Measurements from ENCODE around the gene SACM1L.
"Not testable (repeated sequence)": the region's sequence is repeated elsewhere in the genome, so short reads cannot be mapped to it uniquely, and the experiment has no call there.

The SACM1L gene

DNA sequence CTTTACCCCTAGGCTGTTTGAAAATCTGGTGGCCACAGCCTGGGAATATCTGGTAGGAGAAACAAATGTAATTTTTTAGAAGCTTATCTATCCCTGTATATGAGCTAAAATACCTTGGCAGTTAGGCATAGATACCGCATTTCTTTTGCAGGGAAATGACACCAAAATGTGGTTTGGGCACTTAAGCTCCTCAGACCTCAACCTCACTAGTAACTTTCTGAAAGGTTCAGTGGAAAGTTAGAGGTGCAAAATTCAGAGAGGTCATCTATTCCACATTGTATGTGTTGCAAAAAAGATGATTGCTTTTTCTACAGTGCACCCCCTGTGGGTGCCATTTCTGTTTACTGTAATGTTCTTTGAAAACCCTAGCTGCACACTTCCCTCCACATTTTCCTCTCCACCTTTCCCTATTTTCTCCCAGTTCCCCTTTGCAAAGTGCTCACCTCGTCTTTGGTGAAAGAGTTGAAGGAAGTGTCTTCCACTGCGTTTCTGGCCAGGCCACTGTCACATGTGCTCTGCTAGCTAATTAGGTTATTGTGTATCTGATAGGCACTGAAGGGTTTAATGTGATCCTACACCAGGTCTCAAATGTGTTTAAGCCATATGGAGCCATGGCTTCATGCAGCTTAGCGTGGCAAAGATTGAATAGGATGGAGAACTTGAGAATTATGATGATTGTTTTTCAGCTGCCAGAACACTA is 1.3 kb downstream of the SACM1L start:
- TF ChIP-seq, protein P1, sequence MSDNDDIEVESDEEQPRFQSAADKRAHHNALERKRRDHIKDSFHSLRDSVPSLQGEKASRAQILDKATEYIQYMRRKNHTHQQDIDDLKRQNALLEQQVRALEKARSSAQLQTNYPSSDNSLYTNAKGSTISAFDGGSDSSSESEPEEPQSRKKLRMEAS (IDR thresholded peaks at IDR 0.05; ENCODE audit: low read depth, low read length): peak; percentile 78
- TF ChIP-seq POLR2A (IDR thresholded peaks at IDR 0.05; ENCODE audit: extremely low read depth, insufficient read length) (no peak), MYC (IDR thresholded peaks at IDR 0.05; ENCODE audit: low read depth, low read length) (peak; percentile 47; the same call in 1 of the 2 replicates)
- TF ChIP-seq, protein P2, sequence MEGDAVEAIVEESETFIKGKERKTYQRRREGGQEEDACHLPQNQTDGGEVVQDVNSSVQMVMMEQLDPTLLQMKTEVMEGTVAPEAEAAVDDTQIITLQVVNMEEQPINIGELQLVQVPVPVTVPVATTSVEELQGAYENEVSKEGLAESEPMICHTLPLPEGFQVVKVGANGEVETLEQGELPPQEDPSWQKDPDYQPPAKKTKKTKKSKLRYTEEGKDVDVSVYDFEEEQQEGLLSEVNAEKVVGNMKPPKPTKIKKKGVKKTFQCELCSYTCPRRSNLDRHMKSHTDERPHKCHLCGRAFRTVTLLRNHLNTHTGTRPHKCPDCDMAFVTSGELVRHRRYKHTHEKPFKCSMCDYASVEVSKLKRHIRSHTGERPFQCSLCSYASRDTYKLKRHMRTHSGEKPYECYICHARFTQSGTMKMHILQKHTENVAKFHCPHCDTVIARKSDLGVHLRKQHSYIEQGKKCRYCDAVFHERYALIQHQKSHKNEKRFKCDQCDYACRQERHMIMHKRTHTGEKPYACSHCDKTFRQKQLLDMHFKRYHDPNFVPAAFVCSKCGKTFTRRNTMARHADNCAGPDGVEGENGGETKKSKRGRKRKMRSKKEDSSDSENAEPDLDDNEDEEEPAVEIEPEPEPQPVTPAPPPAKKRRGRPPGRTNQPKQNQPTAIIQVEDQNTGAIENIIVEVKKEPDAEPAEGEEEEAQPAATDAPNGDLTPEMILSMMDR (IDR thresholded peaks at IDR 0.05; ENCODE audit: low read depth, low read length): no peak
- H3K4me3 ChIP-seq (ENCODE audit: low read depth, low read length): peak overlapping the region; percentile 100
- DNase-seq (ENCODE audit: low read depth): peak; percentile 78

DNA sequence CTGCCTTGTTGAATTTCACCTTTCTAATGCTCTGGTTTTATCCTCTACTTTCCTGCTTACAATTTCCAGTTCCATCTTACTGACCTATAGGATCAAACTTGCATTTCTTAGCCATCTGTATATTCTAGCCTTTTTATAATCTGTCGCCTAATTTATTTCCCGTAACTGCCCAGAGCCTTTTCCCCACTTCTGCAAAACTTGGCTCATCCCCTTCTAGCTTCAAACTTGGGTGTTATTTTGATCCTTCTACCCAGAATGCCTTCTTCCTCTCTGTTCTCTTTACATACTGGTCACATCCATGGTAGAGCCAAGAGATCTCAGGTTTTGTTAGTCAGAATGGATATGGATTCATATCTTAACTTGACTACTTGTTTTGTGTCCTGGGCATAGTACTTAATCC is 2.6 kb downstream of the SACM1L start:
- peak overlapping the region; percentile 100 for H3K4me3 ChIP-seq (ENCODE audit: low read depth, low read length)
- TF ChIP-seq POLR2A (IDR thresholded peaks at IDR 0.05; ENCODE audit: extremely low read depth, insufficient read length): no peak
- TF ChIP-seq, protein P2 (IDR thresholded peaks at IDR 0.05; ENCODE audit: low read depth, low read length): no peak
- TF ChIP-seq, protein P1 (IDR thresholded peaks at IDR 0.05; ENCODE audit: low read depth, low read length): no peak
- TF ChIP-seq MYC (IDR thresholded peaks at IDR 0.05; ENCODE audit: low read depth, low read length): no peak

DNA sequence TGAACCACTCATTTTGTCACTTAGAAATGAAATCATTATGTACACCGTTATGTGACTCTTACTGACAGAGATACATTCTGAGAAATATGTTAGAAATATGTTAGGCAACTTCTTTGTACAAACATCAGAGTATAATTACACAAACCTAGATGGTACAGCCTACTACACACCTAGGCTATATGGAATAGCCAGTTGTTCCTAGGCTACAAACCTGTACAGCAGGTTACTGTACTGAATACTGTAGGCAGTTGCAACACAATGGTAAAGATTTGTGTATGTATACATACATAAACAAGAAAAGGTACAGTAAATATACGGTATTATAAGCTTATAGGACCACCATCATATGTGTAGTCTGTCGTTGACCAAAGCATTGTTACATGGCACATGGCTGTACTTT is 3.7 kb downstream of the SACM1L start:
- TF ChIP-seq, protein P1 (IDR thresholded peaks at IDR 0.05; ENCODE audit: low read depth, low read length): no peak
- TF ChIP-seq MYC (IDR thresholded peaks at IDR 0.05; ENCODE audit: low read depth, low read length) (no peak), POLR2A (IDR thresholded peaks at IDR 0.05; ENCODE audit: extremely low read depth, insufficient read length) (no peak)
- TF ChIP-seq, protein P2 (IDR thresholded peaks at IDR 0.05; ENCODE audit: low read depth, low read length): no peak
- H3K4me3 ChIP-seq (ENCODE audit: low read depth, low read length): peak overlapping the region; percentile 32

More for the DNA sequence above, 2.6 kb downstream of the SACM1L start:
- peak; percentile 16 for DNase-seq (ENCODE audit: low read depth)

DNA sequence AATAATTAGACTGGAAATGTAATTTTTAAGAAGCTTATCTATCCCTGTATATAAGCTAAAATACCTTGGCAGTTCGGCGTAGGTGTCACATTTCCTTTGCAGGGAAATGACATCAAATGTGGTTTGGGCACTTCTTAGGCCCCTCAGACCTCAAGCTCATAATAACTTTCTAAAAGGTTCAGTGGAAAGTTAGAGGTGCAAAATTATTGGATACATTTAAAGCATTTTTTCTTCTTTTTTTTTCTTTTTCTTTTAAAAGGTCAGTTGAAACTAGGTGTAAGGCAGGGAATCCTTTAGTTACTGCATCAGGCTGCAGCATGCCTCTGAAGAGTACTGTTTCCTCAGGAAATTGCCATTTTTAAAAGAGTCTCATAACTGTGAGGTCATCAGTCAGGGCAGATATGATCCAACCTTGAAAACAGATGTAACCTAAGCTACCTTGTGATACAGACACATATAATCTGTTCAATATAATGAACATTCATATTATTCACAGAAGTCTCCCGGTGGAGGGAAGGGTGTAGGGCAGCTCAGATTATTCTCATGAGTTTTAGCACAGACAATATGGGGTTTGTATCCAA is 4.8 kb downstream of the SACM1L start:
- TF ChIP-seq, protein P2 (IDR thresholded peaks at IDR 0.05; ENCODE audit: low read depth, low read length): no peak
- TF ChIP-seq, protein P1 (IDR thresholded peaks at IDR 0.05; ENCODE audit: low read depth, low read length): no peak
- TF ChIP-seq MYC (IDR thresholded peaks at IDR 0.05; ENCODE audit: low read depth, low read length): no peak
- TF ChIP-seq POLR2A (IDR thresholded peaks at IDR 0.05; ENCODE audit: extremely low read depth, insufficient read length): no peak
- peak; percentile 24 for DNase-seq (ENCODE audit: low read depth)
- peak overlapping the region; percentile 8 for H3K4me3 ChIP-seq (ENCODE audit: low read depth, low read length)

More for the DNA sequence above, 3.7 kb downstream of the SACM1L start:
- no peak for DNase-seq (ENCODE audit: low read depth)

DNA sequence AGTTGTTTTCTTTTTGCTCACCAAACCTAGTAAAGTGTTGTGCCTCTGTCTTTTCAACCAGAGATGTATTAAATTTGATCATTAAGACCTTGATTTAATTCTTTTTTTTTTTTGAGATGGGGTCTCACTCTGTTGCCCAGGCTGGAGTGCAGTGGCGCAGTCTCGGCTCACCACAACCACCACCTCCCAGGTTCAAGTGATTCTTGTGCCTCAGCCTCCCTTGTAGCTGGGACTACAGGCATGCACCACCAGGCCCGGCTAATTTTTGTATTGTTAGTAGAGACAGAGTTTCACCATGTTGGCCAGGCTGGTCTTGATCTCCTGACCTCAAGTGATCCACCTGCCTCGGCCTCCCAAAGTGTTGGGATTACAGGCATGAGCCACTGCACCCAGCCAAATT is 6.0 kb downstream of the SACM1L start:
- H3K4me3 ChIP-seq (ENCODE audit: low read depth, low read length); DNase-seq (ENCODE audit: low read depth): not testable (repeated sequence)

DNA sequence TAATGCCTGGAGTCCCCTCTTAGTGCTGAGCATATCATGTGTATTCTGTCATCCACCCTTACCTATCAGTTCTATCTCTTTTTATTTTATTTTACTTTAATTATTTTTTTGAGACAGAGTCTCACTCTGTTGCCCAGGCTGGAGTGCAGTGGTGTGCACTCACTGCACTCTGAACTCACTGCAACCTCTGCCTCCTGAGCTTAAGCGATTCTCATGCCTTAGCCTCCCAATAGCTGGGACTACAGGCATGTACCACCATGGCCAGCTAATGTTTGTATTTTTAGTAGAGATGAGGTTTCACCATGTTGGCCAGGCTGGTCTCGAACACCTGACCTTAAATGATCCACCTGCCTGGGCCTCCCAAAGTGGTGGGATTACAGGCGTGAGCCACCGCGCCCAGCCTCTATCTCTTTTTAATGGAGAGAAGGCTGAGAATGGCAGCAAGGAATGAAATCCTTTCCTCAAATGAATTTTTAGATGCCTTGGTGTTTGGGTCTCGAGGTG is 11.4 kb downstream of the SACM1L start:
- TF ChIP-seq, protein P2 (IDR thresholded peaks at IDR 0.05; ENCODE audit: low read depth, low read length): no peak
- no peak for TF ChIP-seq POLR2A (IDR thresholded peaks at IDR 0.05; ENCODE audit: extremely low read depth, insufficient read length)
- TF ChIP-seq, protein P1 (IDR thresholded peaks at IDR 0.05; ENCODE audit: low read depth, low read length): no peak
- no peak for TF ChIP-seq MYC (IDR thresholded peaks at IDR 0.05; ENCODE audit: low read depth, low read length)
- no peak overlapping the region for H3K4me3 ChIP-seq (ENCODE audit: low read depth, low read length)
- no peak for DNase-seq (ENCODE audit: low read depth)

Measured in NB4 (cell line).